ENCODE measurements around the gene RPS15A. TPM values are rescaled to one million over a fixed set of nuclear protein-coding genes. Genes with fewer than 3 reads are reported as not detected.
A peak's percentile ranks its signal among the peaks of the same experiment; 100 is the strongest.

Gene RPS15A
- total and polyA plus RNA-seq, 2 experiments from 2014 or later: 660 to 1,721 TPM

- peaks cover 64% of the 10 kb centered on the region for H3K79me2 ChIP-seq (ENCODE audit: insufficient read depth)
- H3K9ac ChIP-seq: peak within 1 kb of the TSS; percentile 95
- in situ Hi-C loops (cut with MboI): loop anchor here (25.0 kb wide), 1 partner anchor 736 kb away; no protein-coding TSS in a partner anchor
- H2AFZ ChIP-seq: peak within 1 kb of the TSS; percentile 89
- peaks cover 38% of the 10 kb centered on the region for H3K4me1 ChIP-seq (ENCODE audit: insufficient read depth)
- no peaks in the 10 kb centered on the region for H3K9me2 ChIP-seq (ENCODE audit: insufficient read depth)
- peak; percentile 100 for DNase-seq
- H3K9me3 ChIP-seq (ENCODE audit: low read depth): no peaks in the 10 kb centered on the region
- 1 to 2% methylated on average over 67 to 74 of the region's 77 CpGs for whole genome bisulfite sequencing, 2 experiments (ENCODE audit: low coverage in 1 of 2, low lambda C conversion rate in 2 of 2, missing lambda C conversion rate in 2 of 2)
- TF ChIP-seq EZH2phosphoT487 (IDR thresholded peaks at IDR 0.05; ENCODE audit: insufficient read depth, low read depth): no peak
- no peak for TF ChIP-seq EZH2 (IDR thresholded peaks at IDR 0.05; ENCODE audit: insufficient read depth, poor library complexity, severe bottlenecking)
- peak within 1 kb of the TSS; percentile 97 for H3K4me2 ChIP-seq (ENCODE audit: unreplicated experiment)
- peaks cover 21% of the 10 kb centered on the region; the same call in 1 of the 2 replicates for H3K36me3 ChIP-seq (ENCODE audit: low read depth)
- peak within 1 kb of the TSS; percentile 90 for H3K27ac ChIP-seq
- peaks cover 38% of the 10 kb centered on the region for H3F3A ChIP-seq (ENCODE audit: insufficient read depth)
- peak within 1 kb of the TSS; percentile 89 for H3K4me3 ChIP-seq
- no peaks in the 10 kb centered on the region for H3K27me3 ChIP-seq (replicated peaks; ENCODE audit: insufficient read depth)
- no peaks in the 10 kb centered on the region for H4K20me1 ChIP-seq (ENCODE audit: insufficient read depth)
Measured at GRCh38 chr16:18801145-18801972, 11.2 kb upstream of the RPS15A start, which contains the start of gene ARL6IP1. ARL6IP1 (minus strand) TSS chr16:18801549; CDS start chr16:18801466, 83 bp downstream.

GRCh38 chr16:18800775-18801144 is 10.6 kb upstream of the RPS15A start:
- Histone ChIP-seq H3K4me2 (ENCODE audit: unreplicated experiment) (peak overlapping the region; percentile 92), H3K4me3 (peak overlapping the region; percentile 89), H2AFZ (peak overlapping the region; percentile 51), H3K9ac (peak overlapping the region; percentile 95), H4K20me1 (ENCODE audit: insufficient read depth) (no peaks in the 10 kb centered on the region), H3F3A (ENCODE audit: insufficient read depth) (peaks cover 32% of the 10 kb centered on the region), H3K9me2 (ENCODE audit: insufficient read depth) (no peaks in the 10 kb centered on the region), H3K27me3 (replicated peaks; ENCODE audit: insufficient read depth) (no peaks in the 10 kb centered on the region), H3K9me3 (ENCODE audit: low read depth) (no peaks in the 10 kb centered on the region), H3K36me3 (ENCODE audit: low read depth) (peaks cover 21% of the 10 kb centered on the region; the same call in 1 of the 2 replicates), H3K27ac (peak overlapping the region; percentile 85), H3K4me1 (ENCODE audit: insufficient read depth) (peaks cover 38% of the 10 kb centered on the region), H3K79me2 (ENCODE audit: insufficient read depth) (peaks cover 64% of the 10 kb centered on the region)
- in situ Hi-C loops (cut with MboI): loop anchor here (25.0 kb wide), 1 partner anchor 737 kb away; no protein-coding TSS in a partner anchor
- 1 to 4% methylated on average over 11 to 15 of the region's 15 CpGs for WGBS, 2 experiments (ENCODE audit: low coverage in 1 of 2, low lambda C conversion rate in 2 of 2, missing lambda C conversion rate in 2 of 2)
- no peak for TF ChIP-seq EZH2 (IDR thresholded peaks at IDR 0.05; ENCODE audit: insufficient read depth, poor library complexity, severe bottlenecking)
- TF ChIP-seq EZH2phosphoT487 (IDR thresholded peaks at IDR 0.05; ENCODE audit: insufficient read depth, low read depth): no peak
- DNase-seq: peak; percentile 69

GRCh38 chr16:18800293-18800692 is 10.2 kb upstream of the RPS15A start:
- peaks cover 68% of the 10 kb centered on the region for H3K79me2 ChIP-seq (ENCODE audit: insufficient read depth)
- no peak for TF ChIP-seq EZH2 (IDR thresholded peaks at IDR 0.05; ENCODE audit: insufficient read depth, poor library complexity, severe bottlenecking)
- no peak for TF ChIP-seq EZH2phosphoT487 (IDR thresholded peaks at IDR 0.05; ENCODE audit: insufficient read depth, low read depth)
- H4K20me1 ChIP-seq (ENCODE audit: insufficient read depth): no peaks in the 10 kb centered on the region
- no peaks in the 10 kb centered on the region for H3K27me3 ChIP-seq (replicated peaks; ENCODE audit: insufficient read depth)
- WGBS, 2 experiments (ENCODE audit: low coverage in 1 of 2, low lambda C conversion rate in 2 of 2, missing lambda C conversion rate in 2 of 2): 0% methylated on average over 8 of the region's 8 CpGs
- in situ Hi-C loops (cut with MboI): loop anchor here (25.0 kb wide), 1 partner anchor 737 kb away; no protein-coding TSS in a partner anchor
- peak overlapping the region; percentile 85 for H3K27ac ChIP-seq
- H3K9ac ChIP-seq: peak overlapping the region; percentile 95
- H3K4me3 ChIP-seq: peak overlapping the region; percentile 89
- no peaks in the 10 kb centered on the region for H3K9me3 ChIP-seq (ENCODE audit: low read depth)
- peak overlapping the region; percentile 51 for H2AFZ ChIP-seq
- H3K36me3 ChIP-seq (ENCODE audit: low read depth): peaks cover 23% of the 10 kb centered on the region
- H3K4me2 ChIP-seq (ENCODE audit: unreplicated experiment): peak overlapping the region; percentile 92
- H3K4me1 ChIP-seq (ENCODE audit: insufficient read depth): peaks cover 37% of the 10 kb centered on the region
- peaks cover 28% of the 10 kb centered on the region for H3F3A ChIP-seq (ENCODE audit: insufficient read depth)
- no peaks in the 10 kb centered on the region for H3K9me2 ChIP-seq (ENCODE audit: insufficient read depth)
- DNase-seq: peak; percentile 48

- 92 to 95% methylated on average over 3 of the region's 3 CpGs for WGBS, 2 experiments (ENCODE audit: low coverage in 1 of 2, low lambda C conversion rate in 2 of 2, missing lambda C conversion rate in 2 of 2)
- H3K9me2 ChIP-seq (ENCODE audit: insufficient read depth): no peaks in the 10 kb centered on the region
Measured at GRCh38 chr16:18799500-18799899, 9.4 kb upstream of the RPS15A start.

More at GRCh38 chr16:18799500-18799899, 9.4 kb upstream of the RPS15A start:
- Histone ChIP-seq H3K36me3 (ENCODE audit: low read depth) (peaks cover 30% of the 10 kb centered on the region), H4K20me1 (ENCODE audit: insufficient read depth) (no peaks in the 10 kb centered on the region), H3K27me3 (replicated peaks; ENCODE audit: insufficient read depth) (no peaks in the 10 kb centered on the region), H3K9ac (peak overlapping the region; percentile 95), H3K4me2 (ENCODE audit: unreplicated experiment) (peak overlapping the region; percentile 92), H3F3A (ENCODE audit: insufficient read depth) (peaks cover 23% of the 10 kb centered on the region), H3K79me2 (ENCODE audit: insufficient read depth) (peaks cover 75% of the 10 kb centered on the region), H3K27ac (no peak overlapping the region), H3K4me3 (peak overlapping the region; percentile 89), H3K4me1 (ENCODE audit: insufficient read depth) (peaks cover 29% of the 10 kb centered on the region), H2AFZ (no peak overlapping the region), H3K9me3 (ENCODE audit: low read depth) (no peaks in the 10 kb centered on the region)
- in situ Hi-C loops (cut with MboI): no loop called here
- TF ChIP-seq EZH2phosphoT487 (IDR thresholded peaks at IDR 0.05; ENCODE audit: insufficient read depth, low read depth): no peak
- TF ChIP-seq EZH2 (IDR thresholded peaks at IDR 0.05; ENCODE audit: insufficient read depth, poor library complexity, severe bottlenecking): no peak
- DNase-seq: no peak
